ENCODE results near the gene SHQ1.
A peak's percentile ranks its signal among the peaks of the same experiment; 100 is the strongest.

The SHQ1 gene

DNA sequence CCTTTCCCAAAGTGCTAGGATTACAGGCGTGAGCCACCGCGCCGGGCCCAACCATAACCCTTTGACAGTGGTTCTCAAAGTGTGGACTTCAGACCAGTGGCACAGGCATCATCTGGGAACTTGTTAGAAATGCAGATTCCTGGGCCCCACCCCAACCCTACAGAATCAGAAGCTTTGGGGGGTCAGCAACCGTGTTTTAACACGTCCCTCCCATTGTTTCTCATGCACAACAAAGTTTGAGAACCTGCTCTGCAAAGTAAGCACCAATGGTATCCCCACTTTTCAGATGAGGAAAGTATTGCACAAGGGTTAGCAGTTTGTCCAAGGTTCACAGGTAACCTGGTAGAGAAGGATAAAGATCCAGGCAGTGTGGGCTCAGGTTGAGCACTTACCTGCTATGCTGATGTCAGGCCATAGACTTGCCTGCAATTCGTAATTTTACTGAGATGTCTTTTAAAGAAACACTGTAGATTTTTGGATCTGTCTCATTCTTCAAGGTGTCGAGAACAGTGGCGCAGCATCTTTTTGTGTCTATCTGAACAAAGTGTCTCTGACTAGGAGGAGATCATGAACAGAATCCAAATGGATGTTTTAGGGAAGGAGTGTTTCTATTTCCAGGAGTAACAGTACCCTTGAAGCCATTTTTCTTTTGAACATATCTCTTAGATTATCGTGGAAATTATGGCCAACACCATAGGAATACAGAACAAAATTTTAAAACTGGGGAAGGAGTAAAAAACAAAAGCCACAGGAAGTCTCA lies 42.1 kb upstream of the SHQ1 start:
- H3K27ac ChIP-seq = peak overlapping the region; percentile 96
- DNase-seq (ENCODE audit: low read depth, low spot score) = no peak
- peak overlapping the region; percentile 59 for H3K9ac ChIP-seq (ENCODE audit: insufficient read length)
- H3K36me3 ChIP-seq (ENCODE audit: insufficient read depth, low read length) = no peaks in the 10 kb centered on the region
- TF ChIP-seq FOXP2 (optimal IDR thresholded peaks at IDR 0.05; ENCODE audit: control extremely low read depth, extremely low read length, insufficient read depth) = no peak
- TF ChIP-seq EZH2 (IDR thresholded peaks at IDR 0.05) = no peak
- TF ChIP-seq POLR2AphosphoS5 (IDR thresholded peaks at IDR 0.05; ENCODE audit: borderline replicate concordance, low read depth, low read length) = no peak
- peak overlapping the region; percentile 69 for H3K4me3 ChIP-seq
- H3K9me3 ChIP-seq (ENCODE audit: low read depth, low read length) = no peaks in the 10 kb centered on the region

- no peak for TF ChIP-seq POLR2AphosphoS5 (IDR thresholded peaks at IDR 0.05; ENCODE audit: borderline replicate concordance, low read depth, low read length)
- TF ChIP-seq FOXP2 (optimal IDR thresholded peaks at IDR 0.05; ENCODE audit: control extremely low read depth, extremely low read length, insufficient read depth) = no peak
- no peak for TF ChIP-seq EZH2 (IDR thresholded peaks at IDR 0.05)
- Histone ChIP-seq H3K9ac (ENCODE audit: insufficient read length) (peak overlapping the region; percentile 69), H3K4me3 (peak overlapping the region; percentile 82), H3K27ac (peak overlapping the region; percentile 96; the same call in 1 of the 2 replicates), H3K36me3 (ENCODE audit: insufficient read depth, low read length) (no peaks in the 10 kb centered on the region), H3K9me3 (ENCODE audit: low read depth, low read length) (no peaks in the 10 kb centered on the region)
- no peak for DNase-seq (ENCODE audit: low read depth, low spot score)
Measured at GRCh38 chr3:72889310-72890165, 41.3 kb upstream of the SHQ1 start.

DNA sequence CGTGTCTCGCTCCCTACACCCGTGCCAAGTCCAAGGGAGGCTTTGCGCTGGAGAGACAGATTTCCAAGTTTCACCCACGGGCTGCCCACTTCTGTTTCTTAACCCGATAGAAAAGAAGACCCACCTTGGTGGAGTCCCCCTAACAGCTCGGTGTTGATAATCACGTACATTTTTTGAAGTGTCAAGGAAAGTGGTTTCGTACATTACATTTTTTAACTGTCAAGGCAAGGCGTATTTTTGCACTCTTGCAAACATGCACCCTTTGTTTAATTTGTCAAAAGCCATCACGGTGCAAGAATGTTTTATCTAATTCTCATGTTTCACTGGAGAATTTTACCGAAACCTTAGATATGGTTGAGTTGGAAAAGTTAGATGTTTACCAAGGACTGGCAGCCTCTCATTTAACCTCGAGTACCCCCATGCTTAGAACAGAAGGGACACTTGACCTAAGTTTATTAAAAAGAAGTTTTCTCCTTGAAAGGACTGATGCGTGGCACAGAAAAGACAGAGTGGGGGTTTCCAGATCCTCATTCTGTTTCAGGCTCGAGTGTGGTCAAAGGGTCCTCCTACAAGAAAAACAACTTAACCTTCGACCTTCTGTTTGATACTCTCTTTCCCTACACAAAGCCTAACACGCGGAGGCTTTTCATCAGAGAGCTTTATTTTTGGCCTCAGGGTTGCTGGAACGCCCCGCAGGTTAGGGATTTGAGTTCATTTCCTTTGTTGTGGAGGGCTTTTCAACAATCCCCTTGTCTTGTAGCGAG lies 40.5 kb upstream of the SHQ1 start:
- no peaks in the 10 kb centered on the region for H3K9me3 ChIP-seq (ENCODE audit: low read depth, low read length)
- H3K36me3 ChIP-seq (ENCODE audit: insufficient read depth, low read length) = no peaks in the 10 kb centered on the region
- H3K9ac ChIP-seq (ENCODE audit: insufficient read length) = peak overlapping the region; percentile 69
- no peak for DNase-seq (ENCODE audit: low read depth, low spot score)
- TF ChIP-seq FOXP2 (optimal IDR thresholded peaks at IDR 0.05; ENCODE audit: control extremely low read depth, extremely low read length, insufficient read depth) (no peak), EZH2 (IDR thresholded peaks at IDR 0.05) (no peak), POLR2AphosphoS5 (IDR thresholded peaks at IDR 0.05; ENCODE audit: borderline replicate concordance, low read depth, low read length) (no peak)
- peak overlapping the region; percentile 85; the same call in 1 of the 2 replicates for H3K27ac ChIP-seq
- peak overlapping the region; percentile 82 for H3K4me3 ChIP-seq

- Histone ChIP-seq H3K9ac (ENCODE audit: insufficient read length) (peak within 1 kb of the TSS; percentile 69), H3K9me3 (ENCODE audit: low read depth, low read length) (no peaks in the 10 kb centered on the region), H3K4me3 (peak within 1 kb of the TSS; percentile 82), H3K27ac (peak within 1 kb of the TSS; percentile 85; the same call in 1 of the 2 replicates), H3K36me3 (ENCODE audit: insufficient read depth, low read length) (no peaks in the 10 kb centered on the region)
- TF ChIP-seq EZH2 (IDR thresholded peaks at IDR 0.05) (no peak), FOXP2 (optimal IDR thresholded peaks at IDR 0.05; ENCODE audit: control extremely low read depth, extremely low read length, insufficient read depth) (no peak), POLR2AphosphoS5 (IDR thresholded peaks at IDR 0.05; ENCODE audit: borderline replicate concordance, low read depth, low read length) (no peak)
- DNase-seq (ENCODE audit: low read depth, low spot score) = no peak
Measured at GRCh38 chr3:72887705-72888545, 39.7 kb upstream of the SHQ1 start, which contains the start of gene GXYLT2. Gene GXYLT2, plus strand, starts transcription at chr3:72888046. Its CDS starts 188 bp downstream, at chr3:72888234.

GRCh38 chr3:72887343-72887704 lies 39.1 kb upstream of the SHQ1 start:
- no peak overlapping the region for H3K27ac ChIP-seq
- TF ChIP-seq POLR2AphosphoS5 (IDR thresholded peaks at IDR 0.05; ENCODE audit: borderline replicate concordance, low read depth, low read length) (no peak), FOXP2 (optimal IDR thresholded peaks at IDR 0.05; ENCODE audit: control extremely low read depth, extremely low read length, insufficient read depth) (no peak), EZH2 (IDR thresholded peaks at IDR 0.05) (no peak)
- no peak for DNase-seq (ENCODE audit: low read depth, low spot score)
- H3K9ac ChIP-seq (ENCODE audit: insufficient read length) = peak overlapping the region; percentile 38
- H3K36me3 ChIP-seq (ENCODE audit: insufficient read depth, low read length) = no peaks in the 10 kb centered on the region
- no peaks in the 10 kb centered on the region for H3K9me3 ChIP-seq (ENCODE audit: low read depth, low read length)
- peak overlapping the region; percentile 80 for H3K4me3 ChIP-seq

DNA sequence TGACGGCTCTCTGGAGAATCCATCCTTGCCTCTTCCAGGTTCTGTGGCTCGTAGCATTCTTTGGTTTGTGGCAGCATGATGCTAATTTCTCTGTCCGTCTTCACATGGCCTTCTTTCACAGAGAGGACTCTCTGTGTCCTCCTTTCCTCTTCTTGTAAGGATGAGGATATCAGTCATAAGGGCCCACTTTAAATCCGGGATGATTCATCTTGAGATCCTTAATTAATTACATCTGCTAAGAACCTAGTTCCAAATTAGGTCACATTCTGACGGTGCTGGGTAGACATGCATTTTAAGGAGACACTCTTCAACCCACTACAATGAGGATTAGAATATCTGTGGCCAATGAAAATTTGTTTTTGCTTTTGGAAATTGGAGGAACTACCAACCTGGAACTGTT lies 23.9 kb upstream of the SHQ1 start:
- no peak overlapping the region for H3K4me3 ChIP-seq
- DNase-seq (ENCODE audit: low read depth, low spot score) = no peak
- no peak overlapping the region for H3K27ac ChIP-seq
- no peaks in the 10 kb centered on the region for H3K9me3 ChIP-seq (ENCODE audit: low read depth, low read length)
- no peaks in the 10 kb centered on the region for H3K36me3 ChIP-seq (ENCODE audit: insufficient read depth, low read length)
- TF ChIP-seq EZH2 (IDR thresholded peaks at IDR 0.05) (no peak), POLR2AphosphoS5 (IDR thresholded peaks at IDR 0.05; ENCODE audit: borderline replicate concordance, low read depth, low read length) (no peak), FOXP2 (optimal IDR thresholded peaks at IDR 0.05; ENCODE audit: control extremely low read depth, extremely low read length, insufficient read depth) (no peak)
- no peak overlapping the region for H3K9ac ChIP-seq (ENCODE audit: insufficient read length)

GRCh38 chr3:72862314-72863090 lies 14.3 kb upstream of the SHQ1 start:
- H3K9ac ChIP-seq (ENCODE audit: insufficient read length) = no peak overlapping the region
- no peak for TF ChIP-seq FOXP2 (optimal IDR thresholded peaks at IDR 0.05; ENCODE audit: control extremely low read depth, extremely low read length, insufficient read depth)
- no peak for TF ChIP-seq EZH2 (IDR thresholded peaks at IDR 0.05)
- no peak for TF ChIP-seq POLR2AphosphoS5 (IDR thresholded peaks at IDR 0.05; ENCODE audit: borderline replicate concordance, low read depth, low read length)
- no peak overlapping the region for H3K4me3 ChIP-seq
- no peaks in the 10 kb centered on the region for H3K36me3 ChIP-seq (ENCODE audit: insufficient read depth, low read length)
- no peaks in the 10 kb centered on the region for H3K9me3 ChIP-seq (ENCODE audit: low read depth, low read length)
- no peak overlapping the region for H3K27ac ChIP-seq
- no peak for DNase-seq (ENCODE audit: low read depth, low spot score)

All from SK-N-MC (cell line).